SK-N-SH (cell line): ENCODE results near the gene AREG. TPM values are rescaled to one million over a fixed set of nuclear protein-coding genes. Genes with fewer than 3 reads are reported as not detected.

ENCODE experiments used
- CTCF ChIA-PET: fragments of 300-600, 350-600 bp; formaldehyde crosslinking; extraction: SDS; loops from one replicate; lab custom pipeline; 2021; lab: Yijun Ruan, JAX
- POLR2A ChIA-PET: fragments of 350-600 bp; sonication (Branson Sonifier 250); formaldehyde crosslinking; extraction: SDS; loops from one replicate; lab custom pipeline; 2020; ENCODE audit warnings: antibody characterized with exemption, inconsistent platforms; lab: Yijun Ruan, JAX
- DNase-seq: peaks from one replicate; pipeline ENCODE4 v3.0.0; 2012
- H2AFZ ChIP-seq: fragments of 200-600 bp; sonication (generic); 2 replicates; pipeline ENCODE4 v1.8.1; 2016; ENCODE audit warnings: antibody characterized with exemption, mild to moderate bottlenecking, low read depth
- H3F3A ChIP-seq: fragments of 200-600 bp; sonication (generic); replicated peaks from 2 replicates; pipeline ENCODE3; 2016; ENCODE audit warnings: antibody characterized with exemption, mild to moderate bottlenecking; ENCODE audit not compliant: insufficient read depth
- H3K27ac ChIP-seq, 2 experiments: fragments of 200-500 bp in 1 of 2; fragments of 200-600 bp in 1 of 2; sonication (Bioruptor generic) in 1 of 2; sonication (generic), shearing (Covaris generic) in 1 of 2; 2 replicates each; pipeline versions ENCODE4 v1.5.1 to v1.6.1; 2014 to 2016; ENCODE audit warnings: low read depth in 2 of 2, inconsistent platforms in 1 of 2, low read length in 1 of 2, mild to moderate bottlenecking in 1 of 2, mixed read lengths in 1 of 2
- H3K27me3 ChIP-seq: fragments of 200-600 bp; sonication (generic), shearing (Covaris generic); 2 replicates; pipeline ENCODE4 v1.6.1; 2016; ENCODE audit warnings: mixed run types; ENCODE audit not compliant: insufficient read depth
- H3K36me3 ChIP-seq, 2 experiments: fragments of 200-500 bp in 1 of 2; fragments of 200-600 bp in 1 of 2; sonication (Bioruptor generic) in 1 of 2; sonication (generic) in 1 of 2; replicated peaks in 1 of 2; 2 replicates each; pipeline versions ENCODE3 to v1.5.1; 2014 to 2016; ENCODE audit warnings: low read length in 1 of 2, mild to moderate bottlenecking in 1 of 2; ENCODE audit not compliant: insufficient read depth in 2 of 2, control insufficient read depth in 1 of 2
- H3K4me1 ChIP-seq, 2 experiments: fragments of 200-500 bp in 1 of 2; fragments of 200-600 bp in 1 of 2; sonication (Bioruptor generic) in 1 of 2; sonication (generic), shearing (Covaris generic) in 1 of 2; 2 replicates each; pipeline versions ENCODE4 v1.5.1 to v1.6.1; 2014 to 2016; ENCODE audit warnings: low read depth in 1 of 2, low read length in 1 of 2, mixed run types in 1 of 2; ENCODE audit not compliant: insufficient read depth in 2 of 2, control insufficient read depth in 1 of 2
- H3K4me2 ChIP-seq: fragments of 200-600 bp; sonication (generic), shearing (Covaris generic); 2 replicates; pipeline ENCODE4 v1.6.1; 2017; ENCODE audit warnings: mixed run types
- H3K4me3 ChIP-seq, 2 experiments: fragments of 200-500 bp in 1 of 2; fragments of 200-600 bp in 1 of 2; sonication (Bioruptor generic) in 1 of 2; sonication (generic), shearing (Covaris generic) in 1 of 2; 2 replicates each; pipeline versions ENCODE4 v1.5.1 to v1.8.1; 2014 to 2016; ENCODE audit warnings: low read depth in 2 of 2, inconsistent platforms in 1 of 2, low read length in 1 of 2, mild to moderate bottlenecking in 1 of 2, mixed read lengths in 1 of 2, moderate library complexity in 1 of 2
- H3K79me2 ChIP-seq: fragments of 200-600 bp; sonication (generic); 2 replicates; pipeline ENCODE4 v1.8.1; 2017; ENCODE audit warnings: mild to moderate bottlenecking; ENCODE audit not compliant: insufficient read depth
- H3K9ac ChIP-seq: fragments of 200-600 bp; sonication (generic); 2 replicates; pipeline ENCODE4 v1.6.1; 2017; ENCODE audit warnings: mixed run types
- H3K9me2 ChIP-seq: fragments of 200-600 bp; sonication (generic); 2 replicates; pipeline ENCODE4 v1.6.1; 2017; ENCODE audit warnings: mixed run types
- H3K9me3 ChIP-seq: fragments of 200-600 bp; sonication (generic); 2 replicates; pipeline ENCODE4 v1.6.1; 2017; ENCODE audit warnings: mixed run types, mild to moderate bottlenecking, moderate library complexity
- H4K20me1 ChIP-seq: fragments of 200-600 bp; sonication (generic); 2 replicates; pipeline ENCODE4 v1.6.1; 2017; ENCODE audit warnings: mild to moderate bottlenecking, mixed run types; ENCODE audit not compliant: insufficient read depth
- ELF1 ChIP-seq: IDR thresholded peaks from 2 replicates; pipeline ENCODE4 v1.4.0; 2012
- EP300 ChIP-seq, 2 experiments: IDR thresholded peaks; 2 replicates each; pipeline versions ENCODE4 v1.4.0 to v1.6.1; 2012; ENCODE audit warnings: borderline replicate concordance in 1 of 2, low read depth in 1 of 2, low read length in 1 of 2
- FOSL2 ChIP-seq: IDR thresholded peaks from 2 replicates; pipeline ENCODE4 v1.4.0; 2012; ENCODE audit warnings: low read depth, mild to moderate bottlenecking, moderate library complexity, borderline replicate concordance
- FOXJ3 ChIP-seq: sonication (generic); formaldehyde crosslinking; IDR thresholded peaks from 2 replicates; pipeline ENCODE4 v1.5.1; 2020; ENCODE audit warnings: mild to moderate bottlenecking, missing genetic modification reagents
- IRF3 ChIP-seq: fragments of 150-350 bp; IDR thresholded peaks from 2 replicates; pipeline ENCODE4 v1.6.1; 2016; ENCODE audit warnings: mild to moderate bottlenecking, low read depth, low read length
- MEF2A ChIP-seq: IDR thresholded peaks from 2 replicates; pipeline ENCODE4 v1.4.0; 2012; ENCODE audit warnings: low read depth, borderline replicate concordance
- MXI1 ChIP-seq: IDR thresholded peaks from 2 replicates; pipeline ENCODE4 v1.6.1; 2012; ENCODE audit warnings: mild to moderate bottlenecking, low read depth, low read length, improper control_type of control experiment
- NFIC ChIP-seq: IDR thresholded peaks from 2 replicates; pipeline ENCODE4 v1.4.0; 2012; ENCODE audit warnings: borderline replicate concordance
- NRF1 ChIP-seq: IDR thresholded peaks from 2 replicates; pipeline ENCODE4 v1.6.1; 2012; ENCODE audit warnings: low read depth, mild to moderate bottlenecking, low read length
- PBX3 ChIP-seq: IDR thresholded peaks from 2 replicates; pipeline ENCODE4; 2012
- POLR2AphosphoS5 ChIP-seq: IDR thresholded peaks from 2 replicates; pipeline ENCODE4 v1.6.1; 2012; ENCODE audit warnings: low read depth, low read length
- RCOR1 ChIP-seq: fragments of 150-350 bp; IDR thresholded peaks from 2 replicates; pipeline ENCODE4 v1.6.1; 2017; ENCODE audit warnings: antibody characterized with exemption, low read length
- REST ChIP-seq: IDR thresholded peaks from 2 replicates; pipeline ENCODE4 v1.6.1; 2012; ENCODE audit warnings: mild to moderate bottlenecking, low read depth, low read length, moderate library complexity
- RFX5 ChIP-seq: IDR thresholded peaks from 2 replicates; pipeline ENCODE4 v1.6.1; 2012; ENCODE audit warnings: mild to moderate bottlenecking, improper control_type of control experiment, low read length
- SIN3A ChIP-seq: IDR thresholded peaks from 2 replicates; pipeline ENCODE4 v1.6.1; 2012; ENCODE audit warnings: low read depth, mild to moderate bottlenecking, low read length, moderate library complexity, borderline replicate concordance
- SMC3 ChIP-seq: IDR thresholded peaks from 2 replicates; pipeline ENCODE4 v1.6.1; 2012; ENCODE audit warnings: low read depth, low read length, improper control_type of control experiment
- TAF1 ChIP-seq: IDR thresholded peaks from 2 replicates; pipeline ENCODE4 v1.6.1; 2012; ENCODE audit warnings: low read depth, mild to moderate bottlenecking, low read length, moderate library complexity, borderline replicate concordance
- TCF12 ChIP-seq: IDR thresholded peaks from 2 replicates; pipeline ENCODE4 v1.4.0; 2012
- ZBTB33 ChIP-seq: IDR thresholded peaks from 2 replicates; pipeline ENCODE4 v1.4.0; 2012; ENCODE audit warnings: low read depth, borderline replicate concordance
- WGBS: methylation state at CpG from one replicate; pipeline ENCODE4 v1.1.6; 2017; ENCODE audit warnings: low lambda C conversion rate; 5-methylcytosine and 5-hydroxymethylcytosine counted together
- polyA plus RNA-seq, 3 experiments: library from polyadenylated mRNA; depleted of rRNA; stranded (reverse); fragments of >200 nt; gene quantifications; 2 replicates each; pipeline ENCODE4 v1.2.3, GENCODE V29; 2012

The AREG gene
- polyA plus RNA-seq, 1 of the 3 experiments (the other 2 are of a cell fraction) = not detected

- H3K4me3 ChIP-seq = no peak overlapping the region
- no peaks in the 10 kb centered on the region; a peak in 1 of 4 replicates for H3K4me1 ChIP-seq
- H3K36me3 ChIP-seq = no peaks in the 10 kb centered on the region
- no peak overlapping the region for H3K9ac ChIP-seq
- H3K4me2 ChIP-seq = no peak overlapping the region
- H3K27me3 ChIP-seq = peaks cover 16% of the 10 kb centered on the region
- H2AFZ ChIP-seq = no peak overlapping the region
- no peak for DNase-seq
- H4K20me1 ChIP-seq = no peaks in the 10 kb centered on the region
- H3K79me2 ChIP-seq = no peaks in the 10 kb centered on the region
- CTCF ChIA-PET = no interaction called here
- no peaks in the 10 kb centered on the region for H3K9me2 ChIP-seq
- H3K27ac ChIP-seq = no peak overlapping the region
- WGBS = 38% methylated on average over 3 of the region's 3 CpGs
- H3K9me3 ChIP-seq = no peaks in the 10 kb centered on the region
- no peaks in the 10 kb centered on the region for H3F3A ChIP-seq
- POLR2A ChIA-PET = no interaction called here
- no peak for TF ChIP-seq RCOR1
Observed at GRCh38 chr4:74441744-74442143, 3.2 kb upstream of the AREG start.

GRCh38 chr4:74446193-74446868, 1.4 kb downstream of the AREG start:
- H3K79me2 ChIP-seq = no peaks in the 10 kb centered on the region
- DNase-seq = no peak
- no peak overlapping the region for H3K27ac ChIP-seq
- H3K4me2 ChIP-seq = no peak overlapping the region
- H4K20me1 ChIP-seq = no peaks in the 10 kb centered on the region
- ChIA-PET POLR2A (no interaction called here), CTCF (no interaction called here)
- no peak overlapping the region for H3K4me3 ChIP-seq
- H3K9me3 ChIP-seq = no peaks in the 10 kb centered on the region
- no peaks in the 10 kb centered on the region; a peak in 1 of 4 replicates for H3K4me1 ChIP-seq
- 5% methylated on average over 8 of the region's 8 CpGs for WGBS
- H3F3A ChIP-seq = no peaks in the 10 kb centered on the region
- no peaks in the 10 kb centered on the region for H3K36me3 ChIP-seq
- peaks cover 21% of the 10 kb centered on the region for H3K27me3 ChIP-seq
- no peaks in the 10 kb centered on the region for H3K9me2 ChIP-seq
- H2AFZ ChIP-seq = no peak overlapping the region
- H3K9ac ChIP-seq = no peak overlapping the region
- TF ChIP-seq MXI1 (no peak), TAF1 (no peak), ELF1 (no peak), FOXJ3 (no peak), REST (no peak), POLR2AphosphoS5 (no peak), EP300 (IDR thresholded peaks at IDR 0.05; ENCODE audit: borderline replicate concordance in 1 of 2, low read depth in 1 of 2, low read length in 1 of 2) (no peak), SMC3 (no peak), RFX5 (no peak), RCOR1 (no peak), MEF2A (no peak), IRF3 (no peak), ZBTB33 (no peak), FOSL2 (no peak), TCF12 (no peak), NFIC (no peak), SIN3A (no peak), NRF1 (no peak), PBX3 (no peak)
